ENCODE results near the gene HNRNPA1L2. TPM values are rescaled to one million over a fixed set of nuclear protein-coding genes. Genes with fewer than 3 reads are reported as not detected.

The HNRNPA1L2 gene
- total RNA-seq, 1 experiment from 2014 or later = 10.6 TPM

DNA sequence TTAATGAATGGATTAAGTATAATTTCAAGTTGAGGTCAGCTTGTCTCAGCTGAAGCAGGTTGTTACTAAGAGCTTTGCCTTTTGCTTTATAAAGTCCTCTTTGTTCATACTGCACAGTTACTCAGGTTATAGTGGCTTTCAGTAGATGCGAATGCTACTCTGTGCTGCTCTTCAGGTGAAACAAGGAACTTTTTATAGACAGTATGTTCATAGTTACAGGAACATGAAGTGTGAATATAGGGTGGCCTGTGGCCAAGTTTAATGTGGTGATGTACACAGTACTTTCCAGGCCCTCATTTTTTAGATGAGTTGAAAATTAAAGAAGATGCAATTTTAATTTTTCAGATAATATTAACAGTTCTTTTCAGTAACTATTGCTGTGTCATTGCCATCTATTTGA, 31.2 kb downstream of the HNRNPA1L2 start:
- Histone ChIP-seq H2BK120ac (ENCODE audit: low read depth, low read length, poor library complexity, severe bottlenecking) (no peak overlapping the region), H3K79me1 (ENCODE audit: insufficient read depth, low read depth, low read length, poor library complexity, severe bottlenecking) (no peaks in the 10 kb centered on the region), H3K4me2 (ENCODE audit: insufficient read depth, insufficient read length, low read length) (no peak overlapping the region), H2AK5ac (ENCODE audit: insufficient read length, low read length) (no peak overlapping the region), H2AFZ (ENCODE audit: low read length) (no peak overlapping the region), H3K9me3 (ENCODE audit: control insufficient read depth, low read depth, low read length) (no peaks in the 10 kb centered on the region), H2BK5ac (ENCODE audit: insufficient read length, low read length) (no peak overlapping the region), H2BK20ac (ENCODE audit: low read depth, low read length, poor library complexity, severe bottlenecking) (no peak overlapping the region), H3K4me1 (ENCODE audit: insufficient read depth, low read length) (no peaks in the 10 kb centered on the region), H3K23me2 (ENCODE audit: insufficient read length, low read depth, low read length, poor library complexity, severe bottlenecking) (no peaks in the 10 kb centered on the region), H3K56ac (ENCODE audit: insufficient read length, low read depth, low read length) (no peak overlapping the region), H3K79me2 (ENCODE audit: insufficient read depth, low read length) (no peaks in the 10 kb centered on the region), H3K18ac (ENCODE audit: insufficient read length, low read depth, low read length) (no peak overlapping the region), H3K4ac (ENCODE audit: low read depth, low read length) (no peak overlapping the region), H3K9ac (ENCODE audit: extremely low read depth, insufficient read length, low read length) (no peak overlapping the region), H4K8ac (replicated peaks; ENCODE audit: insufficient read length, low read depth, low read length) (no peak overlapping the region), H3K14ac (ENCODE audit: insufficient read depth, low read length) (no peak overlapping the region), H3K27me3 (ENCODE audit: insufficient read depth, low read length) (no peaks in the 10 kb centered on the region), H4K91ac (ENCODE audit: insufficient read length, low read depth, low read length) (no peak overlapping the region), H4K5ac (ENCODE audit: insufficient read length, low read depth, low read length) (no peak overlapping the region), H4K20me1 (ENCODE audit: control insufficient read depth, insufficient read depth, insufficient read length) (no peaks in the 10 kb centered on the region), H3K27ac (ENCODE audit: insufficient read length, low read depth, low read length) (no peak overlapping the region), H3K23ac (ENCODE audit: insufficient read length, low read depth, low read length) (no peak overlapping the region), H2BK15ac (ENCODE audit: low read depth, low read length) (no peak overlapping the region), H2BK12ac (ENCODE audit: insufficient read length, low read depth, low read length) (no peak overlapping the region), H3T11ph (ENCODE audit: low read length) (no peak overlapping the region)
- TF ChIP-seq, protein P1, sequence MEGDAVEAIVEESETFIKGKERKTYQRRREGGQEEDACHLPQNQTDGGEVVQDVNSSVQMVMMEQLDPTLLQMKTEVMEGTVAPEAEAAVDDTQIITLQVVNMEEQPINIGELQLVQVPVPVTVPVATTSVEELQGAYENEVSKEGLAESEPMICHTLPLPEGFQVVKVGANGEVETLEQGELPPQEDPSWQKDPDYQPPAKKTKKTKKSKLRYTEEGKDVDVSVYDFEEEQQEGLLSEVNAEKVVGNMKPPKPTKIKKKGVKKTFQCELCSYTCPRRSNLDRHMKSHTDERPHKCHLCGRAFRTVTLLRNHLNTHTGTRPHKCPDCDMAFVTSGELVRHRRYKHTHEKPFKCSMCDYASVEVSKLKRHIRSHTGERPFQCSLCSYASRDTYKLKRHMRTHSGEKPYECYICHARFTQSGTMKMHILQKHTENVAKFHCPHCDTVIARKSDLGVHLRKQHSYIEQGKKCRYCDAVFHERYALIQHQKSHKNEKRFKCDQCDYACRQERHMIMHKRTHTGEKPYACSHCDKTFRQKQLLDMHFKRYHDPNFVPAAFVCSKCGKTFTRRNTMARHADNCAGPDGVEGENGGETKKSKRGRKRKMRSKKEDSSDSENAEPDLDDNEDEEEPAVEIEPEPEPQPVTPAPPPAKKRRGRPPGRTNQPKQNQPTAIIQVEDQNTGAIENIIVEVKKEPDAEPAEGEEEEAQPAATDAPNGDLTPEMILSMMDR (conservative IDR thresholded peaks at IDR 0.05) = no peak
- no peak overlapping the region for H3K4me3 Mint-ChIP-seq
- no CpG with 5 or more reads among the region's 1 CpG for whole genome bisulfite sequencing (ENCODE audit: extremely low coverage, insufficient read length, low lambda C conversion rate)
- no peaks in the 10 kb centered on the region; a peak in 1 of 4 replicates for H3K4me1 Mint-ChIP-seq
- H3K27ac Mint-ChIP-seq = no peak overlapping the region
- peaks cover 0 to 44% (median 35%) of the 10 kb centered on the region in 3 experiments; a peak in 5 of 7 replicates for H3K36me3 Mint-ChIP-seq (ENCODE audit: insufficient read depth in 1 of 3, low read depth in 3 of 3)
- no peaks in the 10 kb centered on the region for H3K9me3 Mint-ChIP-seq
- no peaks in the 10 kb centered on the region for H3K27me3 Mint-ChIP-seq (ENCODE audit: low read depth)
- no peak for DNase-seq
